GM19397 (cell line): ENCODE results near the gene MACROH2A2.
"Not testable (repeated sequence)": the region's sequence is repeated elsewhere in the genome, so short reads cannot be mapped to it uniquely, and the experiment has no call there.

Experiments
- ATAC-seq: cut with Tn5 transposase; IDR thresholded peaks from one replicate; pipeline ENCODE4 v1.9.1; 2021; ENCODE audit warnings: mild to moderate bottlenecking, moderate library complexity; ENCODE audit not compliant: unreplicated experiment

The MACROH2A2 gene

GRCh38 chr10:70147259-70147625 is 94.6 kb downstream of the MACROH2A2 start:
- no peak for ATAC-seq

- no peak for ATAC-seq
These were observed 95.9 kb downstream of the MACROH2A2 start for GRCh38 chr10:70148516-70148915.

- no peak for ATAC-seq
These were observed 102.7 kb downstream of the MACROH2A2 start for GRCh38 chr10:70155255-70155838.

- no peak for ATAC-seq
These were observed 105.5 kb downstream of the MACROH2A2 start for GRCh38 chr10:70158113-70158512.

GRCh38 chr10:70159366-70159765 is 106.7 kb downstream of the MACROH2A2 start:
- ATAC-seq: not testable (repeated sequence)

DNA sequence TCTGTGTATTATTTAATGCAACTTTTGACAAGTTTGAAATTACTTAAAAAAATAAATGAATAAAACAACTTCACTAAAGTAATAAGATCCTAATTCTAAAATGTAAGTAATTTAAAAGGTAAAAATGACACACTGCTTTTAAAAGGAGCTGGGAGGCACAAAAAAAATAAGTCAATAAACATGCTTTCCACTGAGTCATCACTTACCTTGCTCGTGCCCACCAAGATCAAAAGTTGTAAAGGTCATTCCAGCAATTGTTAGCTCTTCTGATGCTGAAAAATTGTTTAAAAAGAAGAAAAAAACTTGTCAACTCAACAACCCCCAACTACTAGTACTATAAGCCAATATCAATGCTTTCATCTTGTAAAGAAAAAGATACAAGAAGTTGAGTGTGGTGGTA is 108.2 kb downstream of the MACROH2A2 start:
- ATAC-seq: no peak
